OCI-LY1 (cell line): ENCODE data around the gene CELF2.

Experiments
- H2AFZ ChIP-seq: fragments of 200-600 bp; sonication (generic), shearing (Covaris generic); 2 replicates; pipeline ENCODE4 v1.6.0; 2014; ENCODE audit warnings: antibody characterized with exemption, mild to moderate bottlenecking, low read length
- H3F3A ChIP-seq: fragments of 200-600 bp; sonication (generic), shearing (Covaris generic); 2 replicates; pipeline ENCODE4 v1.6.0; 2014; ENCODE audit warnings: mild to moderate bottlenecking, antibody characterized with exemption, low read length, moderate library complexity; ENCODE audit not compliant: insufficient read depth
- H3K27ac ChIP-seq: fragments of 200-600 bp; sonication (generic); 2 replicates; pipeline ENCODE4 v1.5.1; 2014; ENCODE audit warnings: low read length, mixed run types, mild to moderate bottlenecking, low read depth; ENCODE audit not compliant: poor library complexity, severe bottlenecking
- H3K27me3 ChIP-seq: fragments of 200-600 bp; sonication (generic); 2 replicates; pipeline ENCODE4 v1.6.0; 2014; ENCODE audit warnings: antibody characterized with exemption, mild to moderate bottlenecking, low read length, moderate library complexity; ENCODE audit not compliant: insufficient read depth
- H3K36me3 ChIP-seq: fragments of 200-600 bp; sonication (generic); 2 replicates; pipeline ENCODE4 v1.6.1; 2014; ENCODE audit warnings: mild to moderate bottlenecking, antibody characterized with exemption, low read length, moderate library complexity, mixed read lengths; ENCODE audit not compliant: insufficient read depth
- H3K4me1 ChIP-seq: fragments of 200-600 bp; sonication (generic); 2 replicates; pipeline ENCODE4 v1.5.1; 2014; ENCODE audit warnings: mild to moderate bottlenecking, low read length, moderate library complexity; ENCODE audit not compliant: insufficient read depth, severe bottlenecking
- H3K4me2 ChIP-seq: fragments of 200-600 bp; sonication (generic), shearing (Covaris generic); 2 replicates; pipeline ENCODE4 v1.6.1; 2014; ENCODE audit warnings: low read length
- H3K4me3 ChIP-seq: fragments of 200-600 bp; sonication (generic); 2 replicates; pipeline ENCODE4 v1.5.1; 2014; ENCODE audit warnings: low read length, low read depth, mild to moderate bottlenecking, mixed read lengths; ENCODE audit not compliant: poor library complexity, severe bottlenecking
- H3K79me2 ChIP-seq: fragments of 200-600 bp; shearing (Covaris generic); 2 replicates; pipeline ENCODE4 v1.6.1; 2016; ENCODE audit warnings: mixed run types, low read length, mixed read lengths; ENCODE audit not compliant: insufficient read depth
- H3K9ac ChIP-seq: fragments of 200-600 bp; sonication (generic), shearing (Covaris generic); 2 replicates; pipeline ENCODE4 v1.6.1; 2014; ENCODE audit warnings: mild to moderate bottlenecking, low read length, mixed read lengths
- H3K9me2 ChIP-seq: fragments of 200-600 bp; sonication (generic), shearing (Covaris generic); 2 replicates; pipeline ENCODE4 v1.6.1; 2014; ENCODE audit warnings: low read depth, mild to moderate bottlenecking, low read length, mixed read lengths
- H3K9me3 ChIP-seq: fragments of 200-600 bp; shearing (Covaris generic); 2 replicates; pipeline ENCODE4 v1.6.1; 2014; ENCODE audit warnings: low read length, mixed read lengths
- H4K20me1 ChIP-seq: fragments of 200-600 bp; sonication (generic), shearing (Covaris generic); 2 replicates; pipeline ENCODE4 v1.6.0; 2016; ENCODE audit warnings: mild to moderate bottlenecking, low read length; ENCODE audit not compliant: insufficient read depth
- EZH2 ChIP-seq: fragments of 200-600 bp; sonication (generic), shearing (Covaris generic); IDR thresholded peaks from 2 replicates; pipeline ENCODE4 v1.8.0; 2017; ENCODE audit warnings: borderline replicate concordance, mixed run types, mild to moderate bottlenecking, antibody characterized with exemption, low read length, moderate library complexity, mixed read lengths
- TF ChIP-seq, protein P1 (sequence below): fragments of 200-600 bp; sonication (generic), shearing (Covaris generic); IDR thresholded peaks from 2 replicates; pipeline ENCODE4 v1.5.1; 2017; ENCODE audit warnings: mild to moderate bottlenecking, antibody characterized with exemption, low read length, moderate library complexity, mixed read lengths

Gene CELF2

DNA sequence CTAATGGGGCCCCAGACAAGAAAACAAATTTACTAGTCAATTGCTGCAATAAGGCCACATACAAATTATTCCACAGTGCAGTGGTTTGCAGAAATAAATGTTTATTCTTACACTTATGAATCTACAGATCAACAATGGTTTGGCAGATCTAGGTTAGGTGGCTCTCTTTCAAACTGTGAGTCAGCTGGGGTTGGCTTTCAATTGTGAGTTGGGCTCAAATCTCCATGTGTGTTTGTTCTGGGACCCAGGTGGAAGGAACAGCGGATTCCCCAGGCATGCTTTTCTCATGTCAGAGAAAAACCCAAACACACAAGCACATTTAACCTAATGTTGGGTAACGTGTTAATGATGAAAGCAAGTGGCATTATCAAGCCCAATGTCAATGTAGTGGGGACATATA lies 25.6 kb upstream of the CELF2 start:
- Histone ChIP-seq H3K4me2 (no peak overlapping the region), H3K27ac (no peak overlapping the region), H4K20me1 (no peaks in the 10 kb centered on the region), H3K27me3 (no peaks in the 10 kb centered on the region), H2AFZ (no peak overlapping the region), H3K79me2 (no peaks in the 10 kb centered on the region), H3K9me3 (no peaks in the 10 kb centered on the region), H3F3A (no peaks in the 10 kb centered on the region), H3K36me3 (no peaks in the 10 kb centered on the region), H3K9ac (no peak overlapping the region), H3K4me3 (no peak overlapping the region), H3K9me2 (no peaks in the 10 kb centered on the region), H3K4me1 (no peaks in the 10 kb centered on the region)
- TF ChIP-seq, protein P1, sequence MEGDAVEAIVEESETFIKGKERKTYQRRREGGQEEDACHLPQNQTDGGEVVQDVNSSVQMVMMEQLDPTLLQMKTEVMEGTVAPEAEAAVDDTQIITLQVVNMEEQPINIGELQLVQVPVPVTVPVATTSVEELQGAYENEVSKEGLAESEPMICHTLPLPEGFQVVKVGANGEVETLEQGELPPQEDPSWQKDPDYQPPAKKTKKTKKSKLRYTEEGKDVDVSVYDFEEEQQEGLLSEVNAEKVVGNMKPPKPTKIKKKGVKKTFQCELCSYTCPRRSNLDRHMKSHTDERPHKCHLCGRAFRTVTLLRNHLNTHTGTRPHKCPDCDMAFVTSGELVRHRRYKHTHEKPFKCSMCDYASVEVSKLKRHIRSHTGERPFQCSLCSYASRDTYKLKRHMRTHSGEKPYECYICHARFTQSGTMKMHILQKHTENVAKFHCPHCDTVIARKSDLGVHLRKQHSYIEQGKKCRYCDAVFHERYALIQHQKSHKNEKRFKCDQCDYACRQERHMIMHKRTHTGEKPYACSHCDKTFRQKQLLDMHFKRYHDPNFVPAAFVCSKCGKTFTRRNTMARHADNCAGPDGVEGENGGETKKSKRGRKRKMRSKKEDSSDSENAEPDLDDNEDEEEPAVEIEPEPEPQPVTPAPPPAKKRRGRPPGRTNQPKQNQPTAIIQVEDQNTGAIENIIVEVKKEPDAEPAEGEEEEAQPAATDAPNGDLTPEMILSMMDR, result no peak
- TF ChIP-seq EZH2, result no peak

DNA sequence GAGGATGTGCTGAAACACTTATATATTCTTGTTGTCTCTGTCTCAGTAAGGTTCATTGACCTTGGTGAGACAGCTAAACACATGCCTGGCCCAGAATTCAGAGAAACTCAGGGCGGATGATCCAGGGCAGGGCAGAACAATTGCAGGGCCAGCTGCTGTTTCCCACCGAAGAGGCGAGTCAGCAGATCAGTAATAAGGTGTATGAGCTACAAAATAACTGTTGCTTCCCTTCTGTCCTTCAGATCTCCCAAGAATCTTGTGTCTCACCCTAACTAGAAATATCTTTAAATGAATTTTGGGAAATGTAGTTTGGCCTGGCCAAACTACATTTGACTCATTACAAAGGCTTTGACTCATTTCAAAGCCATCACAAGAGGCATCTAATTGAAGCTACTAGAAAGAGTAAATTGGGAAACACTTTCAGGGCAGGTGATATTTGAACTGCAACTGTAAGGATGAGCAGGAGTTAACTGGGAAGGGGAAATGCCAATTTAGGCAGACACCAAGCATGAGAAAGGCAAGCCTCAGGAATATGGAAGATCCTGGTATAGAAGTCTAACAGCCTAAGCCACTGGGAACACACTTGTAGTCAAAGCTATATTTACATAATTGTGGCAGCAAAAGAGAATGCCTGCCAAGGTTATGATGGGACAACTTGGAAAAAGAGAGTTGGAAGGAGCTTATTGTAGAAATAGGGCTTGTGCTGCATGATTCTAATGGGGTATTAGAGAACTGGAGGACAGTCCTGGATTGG lies 24.5 kb upstream of the CELF2 start:
- Histone ChIP-seq H4K20me1 (no peaks in the 10 kb centered on the region), H3K27ac (no peak overlapping the region), H2AFZ (no peak overlapping the region), H3K9me2 (no peaks in the 10 kb centered on the region), H3K36me3 (no peaks in the 10 kb centered on the region), H3K9me3 (no peaks in the 10 kb centered on the region), H3K4me1 (no peaks in the 10 kb centered on the region), H3K4me2 (no peak overlapping the region), H3K27me3 (no peaks in the 10 kb centered on the region), H3K9ac (no peak overlapping the region), H3K79me2 (no peaks in the 10 kb centered on the region), H3K4me3 (no peak overlapping the region), H3F3A (no peaks in the 10 kb centered on the region)
- TF ChIP-seq, protein P1, result no peak
- TF ChIP-seq EZH2, result no peak

DNA sequence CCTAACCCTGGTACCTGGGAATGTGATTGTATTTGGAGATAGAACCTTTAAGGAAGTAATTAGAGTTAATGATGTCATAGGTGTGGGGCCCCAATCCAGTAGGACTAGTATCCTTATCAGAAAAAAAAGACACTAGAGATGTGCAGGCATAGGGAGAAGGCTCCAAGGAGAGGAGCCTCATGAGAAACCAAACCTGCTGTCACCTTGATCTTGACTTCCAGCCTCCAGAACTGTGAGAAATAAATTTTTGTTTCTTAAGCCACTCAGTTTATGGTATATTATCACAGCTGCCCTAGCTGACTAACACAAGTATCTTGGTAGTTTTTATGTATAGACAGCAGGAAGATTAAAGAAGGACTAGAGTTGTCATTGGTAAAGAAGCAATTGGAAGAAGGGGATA lies 23.9 kb upstream of the CELF2 start:
- Histone ChIP-seq H2AFZ (no peak overlapping the region), H3K36me3 (no peaks in the 10 kb centered on the region), H3K9me3 (no peaks in the 10 kb centered on the region), H3K9me2 (no peaks in the 10 kb centered on the region), H3K27me3 (no peaks in the 10 kb centered on the region), H3F3A (no peaks in the 10 kb centered on the region), H3K4me3 (no peak overlapping the region), H3K4me1 (no peaks in the 10 kb centered on the region), H3K9ac (no peak overlapping the region), H3K4me2 (no peak overlapping the region), H3K79me2 (no peaks in the 10 kb centered on the region), H4K20me1 (no peaks in the 10 kb centered on the region), H3K27ac (no peak overlapping the region)
- no peak for TF ChIP-seq EZH2
- TF ChIP-seq, protein P1, result no peak
